H1 (cell line): ENCODE data around the gene BBX. TPM values are rescaled to one million over a fixed set of nuclear protein-coding genes. Genes with fewer than 3 reads are reported as not detected.

Experiments
- CTCF ChIA-PET: fragments of 300-600 bp; sonication (Branson Sonifier 250); formaldehyde crosslinking; loops from one replicate; lab custom pipeline; 2021; ENCODE audit not compliant: partially characterized antibody; lab: Charles Lee
- POLR2A ChIA-PET: fragments of 300-600 bp; sonication (Branson Sonifier 250); formaldehyde crosslinking; loops from one replicate; lab custom pipeline; 2021; ENCODE audit warnings: inconsistent platforms; ENCODE audit not compliant: partially characterized antibody; lab: Charles Lee
- DNase-seq, 2 experiments: peaks; one replicate each; pipeline versions ENCODE4 v3.0.0 to v3.0.0-alpha.2; 2010 to 2022; ENCODE audit warnings: low spot score in 2 of 2, low read depth in 1 of 2, mixed read lengths in 1 of 2
- FAIRE-seq: peaks from 2 replicates; lab custom pipeline; 2011; peaks lifted over from hg19 to GRCh38; lab: Jason Lieb, UNC
- H2AFZ ChIP-seq: 2 replicates; pipeline ENCODE4 v1.8.1; 2012; ENCODE audit warnings: low read length, inconsistent platforms
- H2AK5ac ChIP-seq: 2 replicates; pipeline ENCODE4 v1.6.1; 2013; ENCODE audit warnings: low read depth, low read length
- H2BK120ac ChIP-seq: replicated peaks from 2 replicates; pipeline ENCODE3; 2013; ENCODE audit warnings: low read depth, low read length, inconsistent platforms
- H2BK12ac ChIP-seq: 2 replicates; pipeline ENCODE4 v1.6.1; 2013; ENCODE audit warnings: low read depth, low read length
- H2BK15ac ChIP-seq: 2 replicates; pipeline ENCODE4 v1.6.1; 2013; ENCODE audit warnings: low read length
- H2BK20ac ChIP-seq: 2 replicates; pipeline ENCODE4 v1.6.1; 2013; ENCODE audit warnings: low read length
- H2BK5ac ChIP-seq: 2 replicates; pipeline ENCODE4 v1.6.1; 2013; ENCODE audit warnings: low read depth, low read length
- H3K14ac ChIP-seq: 2 replicates; pipeline ENCODE4 v1.6.1; 2013; ENCODE audit warnings: inconsistent platforms; ENCODE audit not compliant: insufficient read length
- H3K18ac ChIP-seq: 2 replicates; pipeline ENCODE4 v1.6.1; 2013; ENCODE audit warnings: low read length; ENCODE audit errors: extremely low read depth
- H3K23ac ChIP-seq: 2 replicates; pipeline ENCODE4 v1.6.1; 2013; ENCODE audit warnings: inconsistent platforms; ENCODE audit not compliant: insufficient read length
- H3K23me2 ChIP-seq: 2 replicates; pipeline ENCODE4 v1.6.1; 2013; ENCODE audit warnings: low read depth, low read length
- H3K27ac ChIP-seq: 2 replicates; pipeline ENCODE4 v1.6.1; 2011; ENCODE audit warnings: low read depth, low read length, inconsistent platforms
- H3K27me3 ChIP-seq, 4 experiments: replicated peaks in 1 of 4; 1 replicate in 1 of 4; 2 replicates in 3 of 4; pipeline versions ENCODE4 v1.6.1 to v1.8.1; 2011 to 2013; ENCODE audit warnings: low read length in 3 of 4, mild to moderate bottlenecking in 3 of 4, inconsistent platforms in 2 of 4, mixed read lengths in 2 of 4, moderate library complexity in 1 of 4; ENCODE audit not compliant: control insufficient read depth in 3 of 4, insufficient read depth in 3 of 4; ENCODE audit errors: extremely low read depth in 1 of 4
- H3K36me3 ChIP-seq, 4 experiments: 2 replicates each; pipeline versions ENCODE4 v1.6.1 to v1.8.1; 2011 to 2013; ENCODE audit warnings: mild to moderate bottlenecking in 4 of 4, low read length in 3 of 4, moderate library complexity in 2 of 4, control low read depth in 1 of 4, inconsistent platforms in 1 of 4; ENCODE audit not compliant: insufficient read depth in 4 of 4, control insufficient read depth in 2 of 4
- H3K4ac ChIP-seq: replicated peaks from 2 replicates; pipeline ENCODE3; 2013; ENCODE audit warnings: low read length, low read depth, mixed read lengths, inconsistent platforms; ENCODE audit not compliant: insufficient read length
- H3K4me1 ChIP-seq, 4 experiments: replicated peaks in 1 of 4; 1 replicate in 1 of 4; 2 replicates in 3 of 4; pipeline versions ENCODE4 v1.6.1 to v1.8.1; 2011 to 2013; ENCODE audit warnings: low read length in 3 of 4, inconsistent platforms in 2 of 4, mixed read lengths in 1 of 4; ENCODE audit not compliant: insufficient read depth in 4 of 4, control insufficient read depth in 3 of 4
- H3K4me2 ChIP-seq, 2 experiments: 2 replicates each; pipeline versions ENCODE4 v1.6.1 to v1.8.1; 2011 to 2013; ENCODE audit warnings: low read depth in 2 of 2, low read length in 2 of 2, control low read depth in 1 of 2, inconsistent platforms in 1 of 2, mild to moderate bottlenecking in 1 of 2; ENCODE audit not compliant: insufficient read depth in 1 of 2
- H3K4me3 ChIP-seq, 4 experiments: fragments of 200-600, 300-600 bp in 1 of 4; sonication (generic), shearing (Covaris generic), sonication (Bioruptor Twin) in 1 of 4; 2 replicates each; pipeline versions ENCODE4 v1.5.1 to v1.8.1; 2011 to 2016; ENCODE audit warnings: low read length in 4 of 4, low read depth in 3 of 4, control low read depth in 2 of 4, inconsistent platforms in 2 of 4, mild to moderate bottlenecking in 2 of 4, mixed read lengths in 1 of 4, moderate library complexity in 1 of 4; ENCODE audit not compliant: insufficient read depth in 2 of 4; ENCODE audit errors: extremely low read depth in 1 of 4
- H3K56ac ChIP-seq: replicated peaks from 2 replicates; pipeline ENCODE3; 2013; ENCODE audit warnings: low read depth, mild to moderate bottlenecking, mixed read lengths, low read length, inconsistent platforms; ENCODE audit not compliant: insufficient read length
- H3K79me1 ChIP-seq: 2 replicates; pipeline ENCODE4 v1.6.1; 2013; ENCODE audit warnings: low read depth, low read length, control low read depth
- H3K79me2 ChIP-seq, 2 experiments: 2 replicates each; pipeline versions ENCODE4 v1.6.1 to v1.8.1; 2012 to 2013; ENCODE audit warnings: low read length in 2 of 2, mild to moderate bottlenecking in 2 of 2, inconsistent platforms in 1 of 2; ENCODE audit not compliant: insufficient read depth in 2 of 2, control insufficient read depth in 1 of 2
- H3K9ac ChIP-seq, 4 experiments: replicated peaks in 1 of 4; 1 replicate in 1 of 4; 2 replicates in 3 of 4; pipeline versions ENCODE4 v1.6.1 to v1.8.1; 2011 to 2013; ENCODE audit warnings: low read depth in 3 of 4, low read length in 3 of 4, control low read depth in 2 of 4, mild to moderate bottlenecking in 2 of 4, moderate library complexity in 2 of 4, inconsistent platforms in 1 of 4; ENCODE audit errors: extremely low read depth in 1 of 4
- H3K9me3 ChIP-seq, 2 experiments: 2 replicates each; pipeline versions ENCODE4 v1.6.1 to v1.8.1; 2012 to 2013; ENCODE audit warnings: mild to moderate bottlenecking in 2 of 2, moderate library complexity in 2 of 2, control low read depth in 1 of 2, inconsistent platforms in 1 of 2, low read depth in 1 of 2, low read length in 1 of 2, mixed read lengths in 1 of 2; ENCODE audit not compliant: insufficient read depth in 2 of 2
- H4K20me1 ChIP-seq, 2 experiments: replicated peaks in 1 of 2; 2 replicates each; pipeline versions ENCODE3 to v1.8.1; 2011 to 2013; ENCODE audit warnings: inconsistent platforms in 2 of 2, low read length in 2 of 2, mild to moderate bottlenecking in 1 of 2; ENCODE audit not compliant: insufficient read depth in 2 of 2, control insufficient read depth in 1 of 2
- H4K5ac ChIP-seq: 2 replicates; pipeline ENCODE4 v1.6.1; 2013; ENCODE audit warnings: low read length, low read depth, mixed read lengths, inconsistent platforms; ENCODE audit not compliant: insufficient read length
- H4K8ac ChIP-seq: 2 replicates; pipeline ENCODE4 v1.8.0; 2013; ENCODE audit warnings: mild to moderate bottlenecking, moderate library complexity, low read length, inconsistent platforms; ENCODE audit not compliant: insufficient read depth; ENCODE audit errors: extremely low read depth
- H4K91ac ChIP-seq: replicated peaks from 2 replicates; pipeline ENCODE3; 2013; ENCODE audit warnings: low read length, mixed read lengths, inconsistent platforms; ENCODE audit not compliant: insufficient read length
- ASH2L ChIP-seq: fragments of 200-600, 300-600 bp; sonication (generic); IDR thresholded peaks from one replicate; pipeline ENCODE4 v1.7.1; 2017; ENCODE audit warnings: low read length
- ATF2 ChIP-seq: IDR thresholded peaks from 2 replicates; pipeline ENCODE4 v1.6.1; 2012; ENCODE audit warnings: low read length, inconsistent platforms
- BACH1 ChIP-seq: IDR thresholded peaks from 2 replicates; pipeline ENCODE4 v1.6.1; 2012; ENCODE audit warnings: low read length, improper control_type of control experiment
- BRCA1 ChIP-seq: IDR thresholded peaks from 2 replicates; pipeline ENCODE4 v1.6.1; 2012; ENCODE audit warnings: low read depth, low read length, improper control_type of control experiment
- CBX8 ChIP-seq: fragments of 300-800, 300-1000 bp; sonication (generic); IDR thresholded peaks from 2 replicates; pipeline ENCODE4 v1.7.1; 2016; ENCODE audit warnings: low read depth, low read length, borderline replicate concordance
- CEBPB ChIP-seq: IDR thresholded peaks from 2 replicates; pipeline ENCODE4 v1.6.1; 2012; ENCODE audit warnings: low read depth, low read length
- CTBP2 ChIP-seq: IDR thresholded peaks from 2 replicates; pipeline ENCODE4 v1.7.0; 2011; ENCODE audit warnings: borderline replicate concordance, mild to moderate bottlenecking, moderate library complexity, mixed read lengths, low read length; ENCODE audit not compliant: insufficient read depth, insufficient read length
- EGR1 ChIP-seq: IDR thresholded peaks from 2 replicates; pipeline ENCODE4 v1.6.1; 2011; ENCODE audit warnings: low read depth, low read length, borderline replicate concordance
- GABPA ChIP-seq: IDR thresholded peaks from 2 replicates; pipeline ENCODE4 v1.6.1; 2011; ENCODE audit warnings: mild to moderate bottlenecking, low read length, moderate library complexity, borderline replicate concordance; ENCODE audit not compliant: insufficient read depth
- MAFK ChIP-seq: IDR thresholded peaks from 2 replicates; pipeline ENCODE4 v1.6.1; 2012; ENCODE audit warnings: low read depth, mild to moderate bottlenecking, improper control_type of control experiment, low read length
- POLR2AphosphoS5 ChIP-seq: IDR thresholded peaks from 2 replicates; pipeline ENCODE4 v1.6.1; 2011; ENCODE audit warnings: low read depth, low read length
- SP4 ChIP-seq: IDR thresholded peaks from 2 replicates; pipeline ENCODE4 v1.6.1; 2012; ENCODE audit warnings: low read length, inconsistent platforms
- TAF1 ChIP-seq: IDR thresholded peaks from 2 replicates; pipeline ENCODE4 v1.6.1; 2011; ENCODE audit warnings: mild to moderate bottlenecking, low read depth, low read length
- TEAD4 ChIP-seq: IDR thresholded peaks from 2 replicates; pipeline ENCODE4 v1.6.1; 2012; ENCODE audit warnings: low read depth, low read length, inconsistent platforms, mixed read lengths
- WGBS, 2 experiments: shearing (Covaris generic) in 1 of 2; methylation state at CpG; one replicate each; pipeline versions ENCODE4 v1.1.6 to v1.1.7; 2013 to 2015; ENCODE audit warnings: low lambda C conversion rate in 2 of 2, mixed read lengths in 2 of 2, inconsistent platforms in 1 of 2, low coverage in 1 of 2, missing lambda C conversion rate in 1 of 2; ENCODE audit not compliant: insufficient replicate concordance in 2 of 2, insufficient coverage in 1 of 2, insufficient read length in 1 of 2; ENCODE audit errors: extremely low coverage in 1 of 2, missing lambda C conversion rate in 1 of 2; 5-methylcytosine and 5-hydroxymethylcytosine counted together
- polyA plus RNA-seq, 7 experiments: library from polyadenylated mRNA; depleted of rRNA in 3 of 7; stranded (reverse) in 5 of 7; unstranded in 2 of 7; fragments of >200 nt in 5 of 7; fragments of 200-250 nt in 2 of 7; gene quantifications; 1 replicate in 5 of 7; 2 replicates in 1 of 7; 4 replicates in 1 of 7; pipeline versions ENCODE4 v1.2.1 to v1.2.3, GENCODE V29; 2011 to 2013; ENCODE audit warnings: missing spikeins in 2 of 7, mixed read lengths in 2 of 7
- total RNA-seq: library from RNA; stranded (reverse); fragmentation: NEBNext Ultra II Directional; extraction: Animal tissue kit (Norgen Biotek cat#: 25700); gene quantifications from 2 replicates; pipeline ENCODE4 v1.2.1, GENCODE V29; 2021

The BBX gene
- total and polyA plus RNA-seq, 2 of the 8 experiments (the other 6 are each of a cell fraction or from before 2014, with no cell fraction given): 11.0 to 42.5 TPM

- WGBS, 2 experiments: 100% methylated on average over 1 of the region's 1 CpG; no CpG with 5 or more reads in 1 of the 2 experiments
- POLR2A ChIA-PET: no interaction called here
- no peak overlapping the region for H4K5ac ChIP-seq
- no peak overlapping the region for H2BK15ac ChIP-seq
- H3K4ac ChIP-seq: no peak overlapping the region
- no peaks in the 10 kb centered on the region for H3K27me3 ChIP-seq
- no peak overlapping the region for H3K4me3 ChIP-seq
- no peak overlapping the region for H3K4me2 ChIP-seq
- H4K91ac ChIP-seq: no peak overlapping the region
- no peak for DNase-seq
- no peaks in the 10 kb centered on the region for H3K9me3 ChIP-seq
- H2BK5ac ChIP-seq: no peak overlapping the region
- no peaks in the 10 kb centered on the region for H3K23me2 ChIP-seq
- no peak overlapping the region for H3K14ac ChIP-seq
- TF ChIP-seq EGR1: no peak
- TF ChIP-seq GABPA: no peak
- no peak for TF ChIP-seq SP4
- no peak for TF ChIP-seq TAF1
- TF ChIP-seq TEAD4: no peak
- no peak for TF ChIP-seq ASH2L
- no peak for TF ChIP-seq ATF2
- TF ChIP-seq CTBP2: no peak
- no peak for TF ChIP-seq POLR2AphosphoS5
- TF ChIP-seq CBX8: no peak
- TF ChIP-seq BRCA1: no peak
- no peak for TF ChIP-seq BACH1
- TF ChIP-seq CEBPB: no peak
- no peak for TF ChIP-seq MAFK
- H3K18ac ChIP-seq: no peak overlapping the region
- H2BK12ac ChIP-seq: no peak overlapping the region
- no peaks in the 10 kb centered on the region; a peak in 1 of 8 replicates for H3K36me3 ChIP-seq
- no peak overlapping the region for H3K56ac ChIP-seq
- H2BK20ac ChIP-seq: no peak overlapping the region
- no peak overlapping the region for H3K23ac ChIP-seq
- FAIRE-seq: no peak
- H3K79me1 ChIP-seq: no peaks in the 10 kb centered on the region
- no peaks in the 10 kb centered on the region for H4K20me1 ChIP-seq
- no peak overlapping the region for H3K27ac ChIP-seq
- no peak overlapping the region; the same call in 1 of the 2 replicates for H4K8ac ChIP-seq
- H3K4me1 ChIP-seq: peaks cover 0 to 4% (median 1%) of the 10 kb centered on the region in 4 experiments; a peak in 2 of 7 replicates
- no peak overlapping the region for H2AFZ ChIP-seq
- H3K79me2 ChIP-seq: peaks cover 0 to 14% of the 10 kb centered on the region in 2 experiments; a peak in 1 of 4 replicates
- H3K9ac ChIP-seq: no peak overlapping the region
- CTCF ChIA-PET: interaction anchor here (0.5 to 3.8 kb wide), 4 partner anchors 12 to 294 kb away, joined by 3 to 12 read pairs (median 8); no protein-coding TSS in a partner anchor
- no peak overlapping the region for H2BK120ac ChIP-seq
- H2AK5ac ChIP-seq: no peak overlapping the region
Observed at GRCh38 chr3:107590786-107591185, 68.0 kb downstream of the BBX start.
